ENCODE measurements around the gene OR6V1.

OR6V1 gene

DNA sequence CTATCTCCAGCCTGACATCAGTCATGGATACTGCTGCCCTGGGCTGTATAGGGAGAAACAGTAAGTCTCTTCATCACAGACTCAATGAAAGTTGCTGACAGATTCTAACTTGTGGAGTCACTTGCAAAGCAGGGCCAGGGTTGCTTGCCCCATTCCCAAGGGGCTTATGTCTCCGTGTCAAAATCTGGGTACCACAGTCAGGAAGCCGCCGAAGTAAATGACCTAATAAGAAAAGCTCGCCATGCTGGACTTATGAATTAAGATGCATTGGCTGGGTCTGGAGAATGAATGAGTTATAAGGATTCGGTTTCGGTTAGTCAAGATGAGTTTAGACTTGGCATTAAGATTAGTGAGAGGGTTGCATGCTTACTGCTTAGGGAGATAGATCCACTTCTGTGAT is 10.8 kb upstream of the OR6V1 start:
- in situ Hi-C loops (cut with HindIII; ENCODE audit: low sequenced_read_pairs): no loop called here
- TF ChIP-seq, protein P1, sequence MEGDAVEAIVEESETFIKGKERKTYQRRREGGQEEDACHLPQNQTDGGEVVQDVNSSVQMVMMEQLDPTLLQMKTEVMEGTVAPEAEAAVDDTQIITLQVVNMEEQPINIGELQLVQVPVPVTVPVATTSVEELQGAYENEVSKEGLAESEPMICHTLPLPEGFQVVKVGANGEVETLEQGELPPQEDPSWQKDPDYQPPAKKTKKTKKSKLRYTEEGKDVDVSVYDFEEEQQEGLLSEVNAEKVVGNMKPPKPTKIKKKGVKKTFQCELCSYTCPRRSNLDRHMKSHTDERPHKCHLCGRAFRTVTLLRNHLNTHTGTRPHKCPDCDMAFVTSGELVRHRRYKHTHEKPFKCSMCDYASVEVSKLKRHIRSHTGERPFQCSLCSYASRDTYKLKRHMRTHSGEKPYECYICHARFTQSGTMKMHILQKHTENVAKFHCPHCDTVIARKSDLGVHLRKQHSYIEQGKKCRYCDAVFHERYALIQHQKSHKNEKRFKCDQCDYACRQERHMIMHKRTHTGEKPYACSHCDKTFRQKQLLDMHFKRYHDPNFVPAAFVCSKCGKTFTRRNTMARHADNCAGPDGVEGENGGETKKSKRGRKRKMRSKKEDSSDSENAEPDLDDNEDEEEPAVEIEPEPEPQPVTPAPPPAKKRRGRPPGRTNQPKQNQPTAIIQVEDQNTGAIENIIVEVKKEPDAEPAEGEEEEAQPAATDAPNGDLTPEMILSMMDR (IDR thresholded peaks at IDR 0.05; ENCODE audit: low read depth, low read length): no peak

DNA sequence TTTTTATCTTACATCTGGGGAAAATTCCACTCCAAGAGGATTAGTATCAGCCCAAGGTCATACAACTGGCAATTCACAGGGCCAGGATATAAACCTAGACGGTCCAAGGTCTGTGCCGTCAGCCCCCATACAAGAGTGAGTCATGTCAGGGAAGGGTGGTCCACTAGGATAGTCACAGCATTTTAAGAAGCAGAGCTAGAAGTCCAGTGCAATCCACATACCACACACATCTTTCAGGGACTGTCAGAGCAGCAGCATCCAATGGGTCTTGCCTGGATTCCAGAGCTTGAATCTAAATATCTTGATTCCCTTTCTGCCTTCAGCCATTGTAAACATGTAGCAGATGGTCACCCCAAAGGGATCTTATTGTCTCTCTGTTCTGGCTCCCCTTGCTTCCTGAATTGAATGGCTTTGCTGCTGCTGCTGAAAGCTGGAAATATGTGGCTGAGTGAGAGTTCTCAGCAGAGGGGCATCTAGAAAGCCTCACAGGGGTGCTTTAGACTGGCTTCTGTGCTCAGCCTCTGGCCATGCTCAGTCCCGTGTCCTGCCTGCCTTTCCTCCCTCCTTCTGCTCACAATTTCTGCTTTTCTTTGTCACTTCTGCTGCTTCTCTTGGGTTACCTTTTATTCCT is 9.9 kb upstream of the OR6V1 start:
- in situ Hi-C loops (cut with HindIII; ENCODE audit: low sequenced_read_pairs): no loop called here
- TF ChIP-seq, protein P1 (IDR thresholded peaks at IDR 0.05; ENCODE audit: low read depth, low read length): no peak
- DNase-seq (ENCODE audit: low read depth, low spot score): no peak
- H3K4me3 ChIP-seq (ENCODE audit: low read depth, low read length): no peak overlapping the region

More for the DNA sequence above, 10.8 kb upstream of the OR6V1 start:
- no peak for DNase-seq (ENCODE audit: low read depth, low spot score)
- H3K4me3 ChIP-seq (ENCODE audit: low read depth, low read length): no peak overlapping the region

DNA sequence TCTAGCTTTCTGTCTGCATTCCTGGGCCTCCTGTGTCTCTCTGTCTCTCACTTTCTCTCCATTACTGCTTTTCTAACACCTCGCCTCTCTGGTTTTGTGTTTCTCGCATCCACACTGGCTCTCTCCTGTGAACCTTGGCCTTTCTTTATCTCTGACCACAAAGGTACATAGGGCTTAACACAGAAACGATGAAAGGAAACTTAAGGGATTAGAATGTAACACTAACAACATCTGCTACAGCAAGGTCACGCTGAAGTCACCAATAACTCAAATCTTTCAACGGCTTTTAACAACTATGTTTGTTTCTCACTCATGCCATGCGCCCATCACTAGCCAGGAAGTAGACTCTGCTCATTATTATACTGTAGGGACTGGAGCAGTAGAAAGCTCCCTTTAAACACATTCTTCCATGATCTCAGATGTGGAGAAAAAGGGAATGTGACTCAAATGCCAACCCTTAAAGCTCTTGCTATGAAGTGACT is 9.3 kb upstream of the OR6V1 start:
- DNase-seq (ENCODE audit: low read depth, low spot score): no peak
- in situ Hi-C loops (cut with HindIII; ENCODE audit: low sequenced_read_pairs): no loop called here
- no peak overlapping the region for H3K4me3 ChIP-seq (ENCODE audit: low read depth, low read length)
- TF ChIP-seq, protein P1 (IDR thresholded peaks at IDR 0.05; ENCODE audit: low read depth, low read length): no peak

DNA sequence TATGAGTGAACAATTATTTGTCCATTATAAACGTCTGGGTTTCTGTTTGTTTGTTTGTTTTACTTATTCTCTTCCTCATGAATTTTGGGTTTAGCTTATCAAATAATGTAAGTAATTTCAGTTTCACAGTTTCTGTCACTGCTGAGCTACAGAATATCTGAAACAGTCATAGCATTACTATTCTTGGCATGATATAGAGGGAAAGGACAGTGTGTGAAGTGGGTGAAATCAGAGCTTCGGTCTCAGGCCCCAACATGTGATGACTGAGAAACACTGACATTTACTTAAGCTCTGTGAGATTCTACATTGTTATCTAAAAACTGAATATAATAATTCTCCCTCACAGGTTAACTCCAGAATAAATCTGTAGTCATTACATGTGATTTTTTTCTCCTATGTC is 8.8 kb upstream of the OR6V1 start:
- in situ Hi-C loops (cut with HindIII; ENCODE audit: low sequenced_read_pairs): no loop called here
- TF ChIP-seq, protein P1 (IDR thresholded peaks at IDR 0.05; ENCODE audit: low read depth, low read length): no peak

DNA sequence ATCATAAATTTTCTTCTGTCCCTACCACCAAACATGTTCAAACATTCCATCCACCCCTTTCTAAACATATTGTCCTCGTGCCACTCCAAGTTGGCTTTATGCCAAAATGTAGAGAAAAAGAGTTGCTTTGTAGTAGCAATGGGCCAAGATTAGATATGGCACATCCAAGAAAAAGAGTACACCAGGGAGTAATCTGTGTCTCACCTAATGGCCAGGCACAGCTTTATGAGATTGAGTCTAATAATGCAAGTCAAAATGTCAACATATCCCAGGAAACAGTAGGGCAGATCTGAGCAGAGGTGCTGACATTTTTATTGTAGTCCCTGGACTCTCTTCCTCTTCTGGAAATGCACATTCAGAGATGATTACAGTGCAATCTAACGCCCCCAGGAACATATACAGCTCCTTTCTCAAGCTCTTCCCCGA is 5.7 kb upstream of the OR6V1 start:
- H3K4me3 ChIP-seq (ENCODE audit: low read depth, low read length): no peak overlapping the region
- TF ChIP-seq, protein P1 (IDR thresholded peaks at IDR 0.05; ENCODE audit: low read depth, low read length): no peak
- DNase-seq (ENCODE audit: low read depth, low spot score): no peak
- in situ Hi-C loops (cut with HindIII; ENCODE audit: low sequenced_read_pairs): no loop called here

More for the DNA sequence above, 8.8 kb upstream of the OR6V1 start:
- no peak for DNase-seq (ENCODE audit: low read depth, low spot score)
- no peak overlapping the region for H3K4me3 ChIP-seq (ENCODE audit: low read depth, low read length)

DNA sequence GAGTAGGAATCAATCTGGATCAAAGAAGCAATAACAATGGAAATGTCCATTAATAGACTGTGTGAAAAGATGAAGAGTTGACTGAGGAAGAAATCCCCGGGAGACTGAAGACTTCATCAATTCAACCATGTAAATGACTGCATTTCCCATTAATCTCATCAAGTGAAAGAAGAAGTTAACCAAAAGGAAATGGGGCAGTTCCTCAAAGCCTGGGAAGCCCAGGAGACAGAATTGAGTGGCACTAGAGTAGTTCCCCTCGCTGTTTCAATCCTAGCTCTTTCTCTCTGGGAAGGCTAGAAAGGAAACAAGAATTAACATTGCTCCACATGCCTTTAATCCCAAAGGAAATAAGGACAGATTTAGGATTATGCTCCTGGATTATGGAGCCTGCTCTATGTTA is 4.8 kb upstream of the OR6V1 start:
- no peak for DNase-seq (ENCODE audit: low read depth, low spot score)
- H3K4me3 ChIP-seq (ENCODE audit: low read depth, low read length): no peak overlapping the region
- in situ Hi-C loops (cut with HindIII; ENCODE audit: low sequenced_read_pairs): no loop called here
- TF ChIP-seq, protein P1 (IDR thresholded peaks at IDR 0.05; ENCODE audit: low read depth, low read length): no peak

Measured in astrocyte of the spinal cord (primary cell).